GM21786 (cell line): ENCODE data around the gene MED13L.
"Not testable (repeated sequence)": the region's sequence is repeated elsewhere in the genome, so short reads cannot be mapped to it uniquely, and the experiment has no call there.

Source experiments
- ATAC-seq: cut with Tn5 transposase; IDR thresholded peaks from one replicate; pipeline ENCODE4 v1.9.1; 2021; ENCODE audit not compliant: unreplicated experiment

Gene MED13L

DNA sequence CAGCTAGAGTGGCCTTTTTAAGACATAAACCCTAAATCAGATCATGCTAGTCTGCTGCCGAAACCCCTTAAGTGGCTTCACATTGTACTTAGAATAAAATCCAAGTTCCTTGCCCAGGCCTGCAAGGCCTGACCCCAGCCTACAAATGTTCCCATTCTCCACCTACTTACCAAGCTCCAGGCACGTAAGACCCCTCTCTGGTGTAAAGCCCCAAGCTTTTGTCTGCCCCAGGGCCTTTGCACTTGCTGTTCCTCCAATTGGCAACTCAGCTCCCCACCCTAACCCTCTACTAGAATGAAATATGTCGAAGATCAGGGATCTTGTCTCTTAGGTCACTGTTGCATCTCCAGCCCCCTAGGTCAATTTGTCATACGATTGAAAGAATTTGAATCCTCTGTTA is 27.1 kb upstream of the MED13L start:
- ATAC-seq: no peak

DNA sequence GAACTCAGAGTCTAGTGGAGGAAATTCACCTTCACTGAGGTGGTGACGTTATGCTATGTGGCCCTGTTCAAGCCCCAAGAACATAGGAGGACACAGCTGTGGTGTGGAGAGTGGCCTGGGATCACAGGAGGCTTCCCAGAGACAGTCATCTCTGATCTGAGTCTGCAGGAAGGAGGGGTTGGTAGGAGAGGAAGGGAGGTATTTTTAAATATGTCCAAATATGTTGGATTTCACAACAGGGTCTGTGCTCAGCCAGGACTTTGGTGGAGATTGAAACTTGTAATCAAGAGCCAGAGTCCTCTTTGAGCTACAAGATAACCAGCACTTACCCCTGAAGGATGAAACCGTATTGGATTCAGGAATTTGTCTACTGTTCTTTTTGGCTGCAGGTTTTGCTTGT is 26.4 kb upstream of the MED13L start:
- no peak for ATAC-seq

DNA sequence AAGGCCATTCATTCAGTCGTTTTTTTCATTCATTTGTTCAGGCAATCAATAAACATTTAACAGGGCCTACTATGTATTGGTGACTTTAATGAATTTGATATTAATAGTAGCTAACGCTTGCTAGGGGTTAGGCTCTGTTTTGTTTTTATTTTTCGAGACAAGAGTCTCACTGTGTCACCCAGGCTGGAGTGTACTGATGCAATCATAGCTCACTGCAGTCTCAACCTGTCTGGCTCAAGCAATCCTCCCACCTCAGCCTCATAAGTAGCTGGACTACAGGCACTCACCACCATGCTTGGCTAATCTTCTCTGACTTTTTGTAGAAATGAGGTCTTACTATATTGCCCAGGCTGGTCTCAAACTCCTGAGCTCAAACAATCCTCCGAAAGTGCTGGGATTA is 25.6 kb upstream of the MED13L start:
- ATAC-seq: no peak

DNA sequence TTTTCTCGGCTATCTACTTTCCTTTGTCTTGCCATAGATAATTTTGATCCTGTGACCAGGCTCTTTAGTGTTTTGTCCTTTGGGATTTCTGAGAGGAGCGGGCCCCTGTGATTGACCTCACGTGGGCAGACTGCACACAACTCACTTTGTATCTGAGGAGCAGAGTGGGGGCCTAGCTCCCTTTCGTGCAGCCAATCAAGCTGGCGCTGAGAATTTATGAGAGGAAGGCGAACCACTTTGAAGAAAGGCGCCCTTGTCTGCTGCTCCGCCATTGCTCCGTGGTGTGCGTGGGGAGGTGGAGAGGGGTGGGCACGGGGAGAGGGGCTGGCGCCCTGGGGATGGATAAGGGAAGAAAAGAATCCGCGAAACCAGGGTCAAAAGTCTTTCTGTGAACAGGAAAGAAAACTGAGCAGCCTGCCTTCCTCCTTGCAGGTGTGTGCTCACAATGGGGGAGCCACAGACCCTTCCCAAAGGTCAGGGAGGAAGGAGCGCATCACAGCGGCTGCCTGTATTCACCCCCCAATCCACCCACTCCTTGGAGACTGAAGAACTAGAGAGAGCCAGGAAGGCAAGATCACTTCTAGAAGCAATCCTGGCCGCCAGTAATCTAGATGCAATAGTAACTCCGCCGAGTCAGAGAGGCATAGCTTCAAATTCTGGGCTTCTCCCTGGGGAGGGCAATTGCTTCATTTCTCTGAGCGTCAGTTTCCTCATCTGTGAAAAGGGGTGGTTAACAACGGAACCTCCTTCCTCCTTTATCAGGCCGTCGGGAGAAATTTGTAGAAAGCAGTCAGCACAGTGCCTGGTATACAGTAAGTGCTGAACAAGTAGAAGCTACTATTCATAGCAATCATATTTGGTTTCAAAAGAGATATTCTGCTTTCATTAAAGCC is 24.9 kb upstream of the MED13L start:
- ATAC-seq: no peak

DNA sequence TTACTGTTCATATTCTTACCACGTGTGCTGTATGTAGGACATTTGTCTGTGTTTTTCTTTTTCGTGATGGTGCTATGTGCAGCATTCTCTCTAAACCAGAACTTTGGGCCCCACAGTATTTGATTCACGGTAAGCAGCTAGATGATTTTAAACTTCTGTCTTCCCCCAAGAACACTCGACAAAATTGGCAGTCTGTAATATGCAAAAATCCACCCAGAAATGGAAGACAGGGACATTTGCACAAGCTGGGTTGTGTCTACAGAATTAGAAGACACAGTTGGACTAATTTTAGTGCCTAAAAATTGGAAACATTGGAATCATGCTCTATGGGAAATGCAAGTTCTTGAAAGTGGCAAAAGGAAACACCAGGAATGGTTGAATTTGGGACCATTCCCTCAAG is 24.1 kb upstream of the MED13L start:
- no peak for ATAC-seq

DNA sequence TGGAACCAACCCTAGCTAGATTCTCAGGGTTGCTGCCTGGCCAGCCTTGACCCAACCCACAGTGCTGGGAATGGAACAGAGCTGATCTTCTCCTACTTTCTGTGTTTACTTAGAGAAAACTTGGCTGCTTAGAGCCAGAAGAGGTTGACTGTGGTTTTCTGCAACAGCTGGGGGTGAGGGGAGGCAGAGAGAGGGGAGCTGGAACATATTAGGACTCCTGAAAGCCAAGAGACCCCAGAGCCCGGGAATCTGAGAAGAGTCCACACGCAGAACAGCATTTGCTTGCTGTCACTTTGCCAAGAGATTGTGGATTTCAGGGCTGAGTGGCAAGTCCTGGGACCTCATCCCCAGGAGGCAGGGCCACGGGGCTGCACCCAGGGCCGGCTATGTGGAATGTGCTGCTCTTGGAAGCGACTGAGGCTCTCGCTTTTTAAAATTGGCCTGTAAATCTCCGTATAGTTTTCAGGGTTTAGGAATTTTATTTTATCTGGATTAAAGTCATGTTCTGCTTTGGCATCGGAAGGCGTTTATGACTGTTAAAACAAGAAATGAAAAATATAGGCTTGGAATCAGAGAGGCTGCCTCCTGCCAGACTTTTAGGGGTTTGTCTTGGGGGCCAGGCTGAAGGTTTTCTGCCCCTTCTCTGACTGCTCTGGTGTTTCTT is 22.3 kb upstream of the MED13L start:
- ATAC-seq: no peak

DNA sequence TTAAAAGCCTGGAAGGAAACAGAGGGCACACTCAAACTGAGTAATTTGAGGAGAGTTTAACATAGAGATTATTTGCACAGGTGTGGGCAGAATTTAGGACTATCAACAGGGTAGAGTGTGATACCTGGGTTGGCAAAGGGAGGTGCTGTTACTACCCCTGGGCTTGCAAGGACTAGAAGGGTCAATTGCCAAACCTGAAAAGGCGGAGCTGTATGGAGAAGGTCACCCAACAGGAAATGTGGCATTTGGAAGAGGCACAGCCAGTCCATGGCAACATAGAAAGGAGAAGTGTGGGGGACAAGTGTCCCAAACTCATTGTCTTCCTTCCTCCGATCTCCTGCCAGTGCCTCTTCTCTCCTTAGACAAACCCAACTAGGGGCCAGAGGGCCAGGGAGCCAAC is 21.6 kb upstream of the MED13L start:
- no peak for ATAC-seq

DNA sequence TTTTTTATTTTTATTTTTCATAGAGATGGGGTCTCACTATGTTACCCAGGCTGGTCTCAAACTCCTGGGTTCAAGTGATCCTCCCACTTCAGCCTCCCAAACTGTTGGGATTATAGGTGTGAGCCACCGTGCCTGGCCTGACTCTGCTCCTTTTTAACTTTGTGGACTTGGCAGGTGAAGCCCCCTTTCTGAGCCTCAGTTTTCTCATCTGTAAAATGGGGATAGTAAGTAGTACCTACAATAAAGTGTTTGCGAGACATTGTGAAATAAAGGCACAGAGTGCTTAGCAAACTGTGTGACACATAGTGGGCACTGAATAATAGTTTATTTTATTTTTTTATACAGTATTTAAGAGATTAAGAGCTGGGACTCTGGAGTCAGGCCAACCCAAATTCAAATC is 21.1 kb upstream of the MED13L start:
- no peak for ATAC-seq

DNA sequence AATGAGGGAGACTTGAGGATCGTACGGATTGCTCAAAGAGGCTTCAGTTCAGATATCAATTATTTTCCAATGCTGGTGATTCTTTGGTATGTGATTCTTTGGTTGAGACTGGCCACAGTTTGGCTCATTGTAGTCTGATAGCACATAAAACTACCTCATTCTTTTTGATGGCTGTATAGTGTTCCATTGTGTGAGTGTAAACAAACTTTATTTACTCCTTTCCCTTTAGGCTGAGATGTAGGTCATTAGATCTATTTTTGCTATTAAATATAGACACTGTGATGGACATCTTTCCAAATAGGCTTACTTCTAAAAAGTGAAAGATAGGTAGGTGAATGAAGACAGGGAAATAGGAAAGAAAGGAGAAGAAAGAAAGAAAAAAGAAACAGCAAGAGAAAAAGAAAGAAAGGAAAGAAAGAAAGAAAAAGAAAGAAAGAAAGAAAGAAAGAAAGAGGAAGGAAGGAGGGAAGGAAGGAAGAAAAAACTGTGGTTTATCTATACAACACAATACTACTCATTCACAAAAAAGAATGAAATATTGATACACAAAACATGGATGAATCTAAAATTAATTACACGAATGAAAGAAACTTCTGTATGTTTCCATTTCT is 19.8 kb upstream of the MED13L start:
- ATAC-seq: no peak

DNA sequence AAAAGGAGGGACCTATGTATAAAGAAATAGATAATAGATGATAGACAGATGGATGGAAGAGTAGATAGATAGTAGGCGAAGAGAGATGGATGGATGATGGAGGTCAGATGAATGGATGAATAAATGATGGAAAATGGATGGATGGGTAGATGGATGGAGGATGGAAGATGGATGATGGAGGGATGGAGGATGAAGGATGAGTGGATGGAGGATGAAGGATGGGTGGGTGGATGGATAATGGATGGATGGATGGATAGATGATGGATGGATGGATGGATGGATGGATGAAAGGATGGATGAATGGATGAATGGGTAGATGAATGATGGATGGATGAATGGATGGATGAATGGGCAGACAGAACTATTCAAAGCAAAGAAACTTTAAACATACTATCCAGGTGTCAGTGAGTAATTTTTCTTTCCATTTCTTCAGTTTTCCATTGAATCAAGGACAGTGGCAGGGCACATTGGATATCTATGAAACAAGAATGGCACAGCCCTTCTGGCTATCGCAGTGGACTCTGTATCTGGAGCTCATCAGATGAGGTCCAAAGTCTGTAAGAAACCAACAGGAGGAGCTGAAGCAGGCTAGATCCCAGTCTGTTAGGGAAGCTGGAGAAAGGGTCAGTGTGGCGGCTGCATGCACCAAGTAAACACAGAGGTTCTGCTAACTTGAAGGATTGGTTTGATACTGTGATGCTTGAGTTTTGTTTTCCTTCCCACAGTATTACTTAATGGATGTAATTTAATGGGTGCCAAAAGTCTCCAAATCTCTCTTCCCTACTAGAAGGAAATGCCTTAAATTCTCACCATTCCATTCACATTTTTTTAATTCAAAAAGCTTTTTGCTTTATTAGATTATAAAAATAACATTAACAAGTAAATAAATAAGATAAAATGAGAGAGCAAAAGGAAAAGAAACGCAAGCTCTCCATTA is 18.1 kb upstream of the MED13L start:
- ATAC-seq: no peak

DNA sequence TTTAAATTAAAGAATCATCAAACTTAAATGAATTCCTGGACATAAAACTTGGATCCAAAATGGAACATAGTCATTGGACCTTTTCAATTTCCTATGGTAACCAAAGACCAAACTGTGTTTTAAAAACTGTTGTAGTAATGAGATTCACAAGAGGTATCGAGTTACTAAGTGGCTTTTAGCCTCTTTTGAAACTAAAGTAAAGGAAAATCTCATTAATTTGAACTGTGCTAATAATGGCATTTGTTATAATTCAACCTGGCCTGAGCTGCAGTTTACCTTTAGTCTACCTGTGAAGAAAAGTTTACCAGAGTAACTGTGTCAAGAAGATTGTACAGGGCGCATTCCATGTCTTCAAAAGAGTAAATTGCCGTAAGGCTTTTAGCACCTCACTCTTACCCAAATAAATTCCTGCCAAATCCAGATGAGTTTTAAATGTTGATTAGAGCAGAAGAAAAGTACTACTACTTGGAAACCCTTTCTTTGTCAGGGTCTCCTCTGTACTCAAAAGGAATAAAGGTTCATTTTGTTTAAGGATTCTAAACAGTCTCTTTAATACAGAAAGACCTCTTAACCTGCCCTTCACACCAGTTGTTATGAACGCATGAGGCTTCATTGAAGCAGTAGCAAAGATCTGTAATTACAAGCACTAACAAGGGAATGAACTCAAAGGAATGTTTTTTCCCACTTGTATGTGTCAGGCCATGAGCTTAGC is 17.1 kb upstream of the MED13L start:
- ATAC-seq: no peak

DNA sequence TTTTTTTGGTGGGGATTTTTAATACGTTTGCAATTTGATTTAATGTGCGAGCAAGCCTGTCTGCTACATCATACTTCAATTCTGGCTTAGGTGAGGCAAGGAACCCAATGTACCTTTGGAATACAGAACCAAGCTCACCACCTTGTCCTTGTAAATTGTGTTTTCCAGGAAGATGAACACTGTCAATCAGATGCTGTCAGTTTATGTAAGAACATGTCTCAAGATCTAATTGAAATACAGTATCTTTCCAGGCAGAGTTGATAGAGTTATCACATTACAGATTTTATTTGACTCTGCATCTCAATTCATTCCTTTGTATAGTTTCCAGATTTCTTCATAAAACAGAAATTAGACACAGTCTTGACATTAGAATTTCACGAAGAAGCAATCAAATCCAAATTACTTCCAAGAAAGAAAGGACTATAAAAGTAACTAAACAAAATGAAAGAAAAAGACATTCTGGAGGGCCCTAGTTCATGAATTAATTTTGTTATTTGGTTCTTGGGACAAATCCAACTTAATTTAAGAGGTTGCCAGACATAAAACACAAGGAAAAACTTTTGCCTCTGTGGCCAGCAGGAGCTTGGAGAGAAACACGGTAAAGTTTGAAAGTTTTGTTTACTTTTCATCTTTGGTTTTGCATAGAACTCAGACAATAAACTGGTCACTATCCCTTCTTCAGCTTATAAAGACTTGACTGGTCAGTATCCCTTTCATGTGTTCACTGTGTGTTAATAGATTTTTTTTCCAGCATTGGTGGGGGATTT is 16.4 kb upstream of the MED13L start:
- no peak for ATAC-seq

DNA sequence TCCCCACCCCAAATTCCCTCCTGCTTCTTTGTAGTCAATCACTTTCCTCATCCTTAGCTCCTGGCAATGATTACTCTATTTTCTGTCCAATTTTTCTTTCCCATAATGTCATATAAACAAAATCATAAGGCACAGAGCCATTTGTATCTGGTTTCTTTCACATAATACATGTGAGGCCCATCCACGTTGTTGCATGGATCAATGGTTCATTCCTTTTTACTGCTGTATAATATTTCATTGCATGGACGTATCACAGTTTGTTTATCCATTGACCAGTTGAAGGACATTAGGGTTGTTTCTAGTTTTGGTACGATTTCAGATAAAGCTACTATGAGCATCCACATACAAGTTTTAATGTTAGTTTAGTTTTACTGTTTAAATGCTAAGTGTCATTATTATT is 13.7 kb upstream of the MED13L start:
- ATAC-seq: no peak

DNA sequence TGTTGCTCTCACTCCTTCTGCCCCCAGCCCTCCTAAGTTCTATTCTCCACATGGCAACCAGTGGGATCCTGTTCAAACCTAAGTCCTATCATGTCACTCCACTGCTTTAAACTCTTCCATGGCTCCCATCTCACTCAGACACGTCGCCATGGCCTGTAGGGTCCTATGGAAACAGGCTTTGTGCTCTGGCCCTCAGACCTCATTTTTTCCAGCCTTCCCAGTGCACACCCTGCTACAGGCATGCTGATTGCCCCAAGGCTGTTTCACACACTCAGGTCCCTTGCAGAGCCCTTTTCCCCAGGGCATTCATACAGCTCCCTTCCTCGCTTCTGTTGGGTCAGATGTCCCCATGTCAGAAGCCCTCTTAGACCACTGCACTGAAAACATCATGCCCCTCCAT is 11.2 kb upstream of the MED13L start:
- no peak for ATAC-seq

DNA sequence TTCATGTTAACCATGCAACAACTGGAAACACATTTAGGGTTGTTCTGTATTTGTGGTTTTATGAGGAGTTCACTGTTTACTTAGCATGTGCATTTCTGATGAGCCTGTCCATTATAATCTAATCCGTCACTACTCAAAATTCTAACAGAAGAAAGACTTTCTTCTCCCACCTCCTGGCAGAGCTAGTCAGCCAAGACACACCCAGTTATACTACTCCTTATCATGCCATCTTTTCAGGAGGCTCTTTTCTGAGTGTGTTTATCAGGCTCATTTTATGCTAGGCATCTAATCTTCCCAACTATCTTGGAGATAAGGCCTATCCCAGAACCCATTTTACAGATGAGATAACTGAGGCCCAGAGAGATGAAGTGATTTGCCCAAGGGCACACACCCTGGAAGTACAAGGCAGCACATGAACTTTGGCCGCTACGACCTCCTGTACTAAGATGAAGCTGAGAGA is 10.4 kb upstream of the MED13L start:
- ATAC-seq: no peak

DNA sequence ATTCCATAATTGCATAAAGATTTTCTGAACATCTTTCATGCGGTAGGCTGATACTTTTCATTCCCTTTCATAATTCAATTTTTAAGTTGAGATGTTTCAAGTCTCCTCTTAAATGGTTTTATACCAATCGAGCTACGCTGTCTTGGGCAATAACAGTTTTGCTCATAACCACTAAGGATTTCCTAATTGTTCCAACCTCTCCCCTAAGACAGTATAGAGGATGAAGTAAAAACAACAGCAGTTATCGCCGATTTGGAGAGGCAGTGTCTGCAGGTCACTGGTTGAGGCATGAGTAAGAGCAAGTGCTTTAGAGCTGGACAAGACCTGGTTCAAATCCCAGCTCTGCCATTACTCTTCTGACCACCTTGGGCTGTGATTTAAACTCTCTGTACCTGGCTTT is 6.9 kb upstream of the MED13L start:
- no peak for ATAC-seq

DNA sequence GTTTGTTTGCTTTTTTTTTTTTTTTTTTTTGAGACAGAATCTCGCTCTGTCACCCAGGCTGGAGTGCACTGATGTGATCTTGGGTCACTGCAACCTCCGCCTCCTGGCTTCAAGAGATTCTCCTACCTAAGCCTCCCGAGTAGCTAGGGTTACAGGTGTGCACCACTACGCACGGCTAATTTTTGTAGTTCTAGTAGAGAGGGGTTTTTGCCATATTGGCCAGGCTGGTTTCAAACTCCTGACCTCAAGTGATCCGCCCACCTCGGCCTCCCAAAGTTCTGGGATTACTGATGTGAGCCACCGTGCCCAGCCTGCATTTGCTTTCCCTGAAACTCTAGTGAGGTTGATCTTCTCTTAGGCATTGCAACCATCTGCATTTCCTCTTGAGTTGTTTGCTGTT is 6.4 kb upstream of the MED13L start:
- not testable (repeated sequence) for ATAC-seq

DNA sequence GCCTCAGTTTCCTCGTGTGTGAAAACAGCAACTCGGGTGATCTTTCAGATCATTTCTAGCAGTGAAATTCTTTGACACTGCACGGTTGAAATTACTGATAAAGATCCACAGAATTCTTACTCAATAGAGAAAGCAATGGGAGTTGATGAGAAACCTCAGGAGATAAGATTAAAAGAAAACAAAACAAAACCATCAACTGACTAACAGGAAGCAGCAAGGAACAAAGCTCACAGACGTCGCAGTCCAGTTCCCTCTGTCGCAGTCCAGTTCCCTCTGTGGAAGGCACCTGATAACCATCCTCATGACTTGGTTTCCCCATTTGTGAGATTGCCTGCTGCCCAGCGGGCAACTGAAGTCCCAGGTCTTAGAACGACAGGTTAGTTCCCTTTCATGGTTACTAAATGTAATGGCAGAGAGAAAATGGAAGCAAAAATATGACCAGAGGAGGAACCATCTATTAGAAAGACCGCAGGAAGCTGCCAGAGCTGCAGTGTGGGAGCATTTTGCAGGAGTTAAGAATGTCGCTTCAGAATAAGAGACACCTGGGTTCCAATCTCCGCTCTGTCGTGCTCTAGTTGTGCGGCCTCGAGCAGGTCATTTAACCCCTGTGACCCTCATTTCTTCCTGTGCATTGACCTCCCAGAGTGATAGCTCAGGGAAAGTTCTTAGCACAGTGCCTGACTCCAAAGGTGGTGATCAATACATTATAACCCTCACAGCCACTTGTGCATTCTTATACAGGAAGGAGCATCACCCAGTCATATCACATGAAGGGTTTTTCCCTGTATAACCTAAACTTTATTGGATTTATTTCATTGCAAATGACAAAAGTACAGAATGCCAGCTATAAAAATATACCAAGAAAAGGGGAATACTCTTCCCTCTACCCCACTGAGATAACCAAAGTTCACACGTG is 5.1 kb upstream of the MED13L start:
- ATAC-seq: no peak
